Measurements from ENCODE around the gene MSL3B.

Gene MSL3B

GRCh38 chr2:233844064-233844807 lies 23.9 kb downstream of the MSL3B start:
- Histone ChIP-seq H3K27ac (no peak overlapping the region), H3K36me3 (no peaks in the 10 kb centered on the region), H3K9me3 (no peaks in the 10 kb centered on the region), H3K4me1 (no peaks in the 10 kb centered on the region), H3K4me3 (no peak overlapping the region), H3K27me3 (no peaks in the 10 kb centered on the region)
- intact Hi-C loops (cut with DNase I; ENCODE audit: low total_unique reads) (no loop called here), in situ Hi-C loops (cut with MboI; ENCODE audit: low sequenced_read_pairs in 4 of 4) (no loop called here)
- TF ChIP-seq POLR2A (IDR thresholded peaks at IDR 0.05), result no peak
- no peak for TF ChIP-seq CTCF (IDR thresholded peaks at IDR 0.05 in 4 of 5, conservative IDR thresholded peaks at IDR 0.05 in 1 of 5)
- DNase-seq, result no peak
- no peak for ATAC-seq

GRCh38 chr2:233841183-233841582 lies 27.0 kb downstream of the MSL3B start:
- intact Hi-C loops (cut with DNase I; ENCODE audit: low total_unique reads) (no loop called here), in situ Hi-C loops (cut with MboI; ENCODE audit: low sequenced_read_pairs in 4 of 4) (no loop called here)
- H3K27ac ChIP-seq, result no peak overlapping the region
- H3K27me3 ChIP-seq, result no peaks in the 10 kb centered on the region
- H3K4me1 ChIP-seq, result no peaks in the 10 kb centered on the region
- no peak overlapping the region for H3K4me3 ChIP-seq
- no peaks in the 10 kb centered on the region for H3K9me3 ChIP-seq
- H3K36me3 ChIP-seq, result no peaks in the 10 kb centered on the region
- no peak for DNase-seq
- TF ChIP-seq CTCF (IDR thresholded peaks at IDR 0.05 in 4 of 5, conservative IDR thresholded peaks at IDR 0.05 in 1 of 5) (no peak), POLR2A (IDR thresholded peaks at IDR 0.05) (no peak)
- ATAC-seq, result no peak

GRCh38 chr2:233840520-233840919 lies 27.7 kb downstream of the MSL3B start:
- TF ChIP-seq CTCF (IDR thresholded peaks at IDR 0.05 in 4 of 5, conservative IDR thresholded peaks at IDR 0.05 in 1 of 5) (no peak), POLR2A (IDR thresholded peaks at IDR 0.05) (no peak)
- H3K27ac ChIP-seq, result no peak overlapping the region
- intact Hi-C loops (cut with DNase I; ENCODE audit: low total_unique reads) (no loop called here), in situ Hi-C loops (cut with MboI; ENCODE audit: low sequenced_read_pairs in 4 of 4) (no loop called here)
- H3K4me3 ChIP-seq, result no peak overlapping the region
- H3K9me3 ChIP-seq, result no peaks in the 10 kb centered on the region
- H3K4me1 ChIP-seq, result no peaks in the 10 kb centered on the region
- H3K27me3 ChIP-seq, result no peaks in the 10 kb centered on the region
- ATAC-seq, result no peak
- no peaks in the 10 kb centered on the region for H3K36me3 ChIP-seq
- no peak for DNase-seq

GRCh38 chr2:233839447-233839820 lies 28.8 kb downstream of the MSL3B start:
- ATAC-seq (no peak), DNase-seq (no peak)
- intact Hi-C loops (cut with DNase I; ENCODE audit: low total_unique reads), result no loop called here
- Histone ChIP-seq H3K4me3 (no peak overlapping the region), H3K36me3 (no peaks in the 10 kb centered on the region), H3K27ac (no peak overlapping the region), H3K9me3 (no peaks in the 10 kb centered on the region), H3K27me3 (no peaks in the 10 kb centered on the region), H3K4me1 (no peaks in the 10 kb centered on the region)
- in situ Hi-C loops (cut with MboI; ENCODE audit: low sequenced_read_pairs in 4 of 4), result no loop called here
- no peak for TF ChIP-seq CTCF (IDR thresholded peaks at IDR 0.05 in 4 of 5, conservative IDR thresholded peaks at IDR 0.05 in 1 of 5)
- TF ChIP-seq POLR2A (IDR thresholded peaks at IDR 0.05), result no peak
